CD1c-positive myeloid dendritic cell (primary cell): ENCODE measurements around the gene HYAL1.
"Not testable (repeated sequence)": the region's sequence is repeated elsewhere in the genome, so short reads cannot be mapped to it uniquely, and the experiment has no call there.

Source experiments
- DNase-seq: peaks from one replicate; pipeline ENCODE4 v3.0.0-alpha.2; 2016; ENCODE audit errors: extremely low spot score

Gene HYAL1

DNA sequence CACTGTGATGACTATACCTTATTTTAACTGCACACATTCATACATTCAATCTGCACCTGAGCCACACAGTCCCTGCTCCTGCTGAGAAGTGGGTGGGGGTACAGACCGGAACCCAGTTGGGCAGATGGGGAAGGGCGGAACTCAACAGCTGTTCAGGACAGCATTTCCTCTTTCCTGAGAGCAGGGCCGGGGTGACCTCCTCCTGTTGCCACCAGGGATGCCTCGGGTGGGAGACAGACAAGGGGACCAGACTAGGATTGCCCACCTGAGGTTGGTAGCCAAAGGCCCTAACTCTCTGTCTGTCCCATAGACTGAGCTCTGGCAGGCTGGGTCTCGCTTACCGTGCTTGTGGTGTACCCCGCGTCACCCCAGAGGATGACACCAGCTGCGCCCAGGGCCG, 15.2 kb upstream of the HYAL1 start:
- peak; percentile 51 for DNase-seq

DNA sequence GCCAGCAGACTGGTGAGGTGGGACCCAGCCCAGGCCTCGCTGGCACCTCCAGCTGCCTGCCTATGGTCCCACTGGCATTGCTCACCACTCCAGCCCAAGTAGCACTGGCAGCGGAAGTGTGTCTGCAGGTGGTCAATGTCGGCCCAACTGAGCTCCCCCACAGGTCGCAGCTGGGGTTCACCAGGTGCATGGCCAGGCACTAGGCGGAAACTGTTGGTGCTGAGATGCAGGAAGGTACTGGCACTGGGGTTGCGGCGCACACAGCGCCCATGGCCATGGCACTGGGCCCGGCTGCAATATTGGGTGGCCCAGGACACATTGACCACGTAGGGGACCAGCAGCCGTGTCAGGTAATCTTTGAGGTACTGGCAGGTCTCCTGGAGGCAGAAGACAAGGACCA, 14.8 kb upstream of the HYAL1 start:
- DNase-seq, result no peak

DNA sequence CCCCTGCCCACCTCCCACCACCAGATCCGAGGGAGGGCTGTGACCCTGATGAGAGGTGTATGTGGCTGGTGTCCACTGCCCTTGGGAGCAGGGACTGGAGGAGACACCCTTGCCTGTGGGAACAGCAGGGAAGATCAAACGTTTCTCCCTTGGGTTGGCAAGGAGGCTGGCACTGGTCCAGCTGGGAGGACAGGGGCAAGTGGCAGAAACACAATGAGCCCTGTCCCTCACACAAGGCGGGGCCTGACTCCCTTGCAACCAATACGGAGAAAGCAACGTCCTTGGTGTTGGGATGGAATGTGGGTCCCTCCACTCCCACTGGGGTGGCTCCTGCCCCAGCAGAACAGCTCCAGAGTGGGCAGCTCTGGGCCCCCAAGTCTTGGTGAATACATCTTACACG, 13.9 kb upstream of the HYAL1 start:
- DNase-seq, result no peak

DNA sequence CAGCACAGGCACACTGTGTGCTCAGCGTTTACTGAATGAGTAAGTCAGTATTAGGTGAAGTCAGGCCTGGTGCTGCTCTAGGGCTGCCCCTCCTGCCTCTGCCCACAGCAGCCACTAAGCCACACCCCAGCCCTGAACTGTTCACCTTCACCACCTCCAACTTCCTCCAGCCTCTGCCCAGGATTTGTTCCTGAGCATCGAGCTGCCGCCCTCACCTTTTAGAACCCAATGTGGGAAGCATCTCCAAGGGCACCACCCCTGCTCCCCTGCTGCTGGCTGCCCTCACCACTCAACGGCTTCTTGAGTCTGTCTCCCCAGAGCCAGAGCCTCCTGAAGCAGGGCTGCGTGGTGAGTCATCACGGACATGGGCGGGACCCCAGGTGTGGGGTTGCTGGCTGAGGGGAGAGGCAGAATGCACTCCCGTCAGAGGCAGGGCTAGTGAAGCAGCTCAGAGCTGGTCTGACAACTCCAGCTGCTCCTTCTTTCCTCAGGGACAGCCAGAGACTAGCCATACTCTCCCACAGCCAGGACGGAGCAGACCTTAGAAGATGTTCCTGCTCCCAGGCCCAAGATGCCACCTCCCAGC, 13.4 kb upstream of the HYAL1 start:
- DNase-seq, result no peak

DNA sequence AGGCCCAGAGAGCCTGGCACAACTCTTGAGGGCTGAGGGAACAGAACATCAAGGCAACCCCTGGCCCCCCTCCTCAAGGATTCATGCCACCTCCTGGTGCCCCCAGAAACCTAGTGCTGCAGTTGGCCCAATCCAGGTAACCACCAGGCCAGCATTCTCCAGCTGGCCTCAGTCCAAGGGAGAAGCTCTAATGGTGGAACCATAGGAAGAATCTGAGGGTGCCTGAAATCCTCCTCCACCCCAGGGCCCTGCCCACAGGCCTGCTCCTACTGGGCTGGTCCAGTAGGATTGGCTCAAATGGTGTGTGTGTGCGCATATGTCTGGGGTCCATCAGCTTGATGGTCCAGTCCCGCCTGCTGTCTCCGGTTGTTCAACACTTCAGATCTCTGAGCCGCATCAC, 11.4 kb upstream of the HYAL1 start:
- DNase-seq, result no peak

DNA sequence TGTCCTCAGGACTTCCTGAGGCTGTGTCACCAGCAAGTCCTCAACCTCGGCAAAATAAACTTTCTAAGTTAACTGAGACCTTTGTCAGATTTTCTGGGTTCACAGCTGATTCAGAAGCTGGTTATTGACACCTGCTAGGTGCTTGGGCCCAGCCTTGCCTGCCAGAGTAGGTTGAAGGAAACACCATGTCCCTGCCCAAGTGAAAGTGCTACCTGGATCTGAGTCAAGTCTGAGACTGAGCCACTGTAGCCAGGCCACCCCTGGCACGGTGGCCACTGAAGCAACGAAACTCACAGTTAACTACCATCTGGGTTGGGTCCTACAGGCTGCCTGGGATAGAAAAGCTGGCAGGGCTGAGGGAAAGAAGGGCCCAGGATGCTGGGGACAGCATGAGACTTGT, 11.0 kb upstream of the HYAL1 start:
- DNase-seq, result no peak

DNA sequence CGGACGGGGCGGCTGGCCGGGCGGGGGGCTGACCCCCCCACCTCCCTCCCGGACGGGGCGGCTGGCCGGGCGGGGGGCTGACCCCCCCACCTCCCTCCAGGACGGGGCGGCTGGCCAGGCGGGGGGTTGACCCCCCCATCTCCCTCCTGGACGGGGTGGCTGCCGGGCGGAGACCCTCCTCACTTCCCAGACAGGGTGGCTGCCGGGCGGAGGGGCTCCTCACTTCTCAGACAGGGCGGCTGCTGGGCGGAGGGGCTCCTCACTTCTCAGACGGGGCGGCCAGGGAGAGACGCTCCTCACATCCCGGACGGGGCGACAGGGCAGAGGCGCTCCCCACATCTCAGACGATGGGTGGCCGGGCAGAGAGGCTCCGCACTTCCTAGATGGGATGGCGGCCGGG, 8.7 kb upstream of the HYAL1 start:
- DNase-seq, result not testable (repeated sequence)

DNA sequence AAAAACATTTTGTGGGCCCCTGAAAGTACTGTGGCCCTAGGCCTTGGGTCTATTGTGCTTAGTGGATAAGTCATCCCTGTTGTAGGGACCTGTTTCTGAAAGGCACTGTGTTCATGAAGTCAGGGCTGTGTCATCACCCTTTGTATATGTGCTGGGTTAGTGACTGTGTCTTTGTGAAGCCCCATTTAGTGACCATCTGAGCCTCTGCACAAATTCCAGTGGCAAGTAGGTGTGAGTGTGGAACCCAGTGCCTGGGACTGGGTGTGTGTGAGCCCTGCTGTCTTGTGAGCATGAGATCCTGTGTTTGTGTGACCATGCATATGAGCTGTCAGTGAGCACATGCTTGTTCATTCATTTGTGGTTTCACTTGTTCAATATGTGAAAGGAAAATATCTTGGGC, 1.2 kb upstream of the HYAL1 start:
- DNase-seq, result no peak

DNA sequence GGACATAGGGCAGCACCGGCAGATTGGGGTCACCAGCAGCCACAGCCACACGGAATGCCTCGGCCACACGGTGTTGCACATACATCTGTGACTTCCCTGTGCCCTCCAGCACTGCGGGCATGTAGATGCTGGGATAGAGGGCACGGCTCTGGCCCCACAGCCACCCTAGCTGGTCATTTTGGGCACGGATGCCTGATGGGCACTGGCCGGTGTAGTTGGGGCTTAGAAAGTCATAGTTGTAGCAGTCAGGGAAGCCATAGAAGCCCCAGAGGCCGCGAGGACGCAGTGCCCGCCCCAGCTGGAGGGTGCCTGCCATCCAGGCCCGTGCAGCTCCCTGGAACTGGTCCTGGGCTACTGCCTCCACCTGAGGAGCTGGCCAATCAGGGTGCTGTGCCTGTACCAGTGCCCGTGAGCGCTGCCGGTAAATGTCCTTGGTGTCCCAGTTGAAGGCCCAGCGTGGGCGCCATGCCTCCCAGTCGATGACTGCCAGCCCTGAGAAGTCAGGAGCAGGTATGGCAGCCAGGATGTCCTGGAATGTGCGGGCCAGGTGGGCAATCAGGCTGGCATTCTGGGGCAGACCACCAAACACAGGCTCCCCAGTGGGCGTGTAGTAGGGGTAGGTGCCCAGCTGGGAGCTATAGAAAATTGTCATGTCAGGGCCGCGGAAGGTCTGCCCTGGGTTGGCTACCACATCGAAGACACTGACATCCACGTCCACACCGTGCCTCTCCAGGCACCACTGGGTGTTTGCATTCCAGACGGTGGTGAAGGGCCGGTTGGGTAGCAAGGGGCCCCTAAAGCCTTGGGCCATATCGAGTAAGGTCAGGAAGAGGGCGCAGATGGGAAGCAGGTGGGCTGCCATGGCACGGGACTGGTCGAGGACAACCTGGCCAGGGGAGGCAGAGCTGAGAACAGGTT, 1.0 kb downstream of the HYAL1 start:
- no peak for DNase-seq

DNA sequence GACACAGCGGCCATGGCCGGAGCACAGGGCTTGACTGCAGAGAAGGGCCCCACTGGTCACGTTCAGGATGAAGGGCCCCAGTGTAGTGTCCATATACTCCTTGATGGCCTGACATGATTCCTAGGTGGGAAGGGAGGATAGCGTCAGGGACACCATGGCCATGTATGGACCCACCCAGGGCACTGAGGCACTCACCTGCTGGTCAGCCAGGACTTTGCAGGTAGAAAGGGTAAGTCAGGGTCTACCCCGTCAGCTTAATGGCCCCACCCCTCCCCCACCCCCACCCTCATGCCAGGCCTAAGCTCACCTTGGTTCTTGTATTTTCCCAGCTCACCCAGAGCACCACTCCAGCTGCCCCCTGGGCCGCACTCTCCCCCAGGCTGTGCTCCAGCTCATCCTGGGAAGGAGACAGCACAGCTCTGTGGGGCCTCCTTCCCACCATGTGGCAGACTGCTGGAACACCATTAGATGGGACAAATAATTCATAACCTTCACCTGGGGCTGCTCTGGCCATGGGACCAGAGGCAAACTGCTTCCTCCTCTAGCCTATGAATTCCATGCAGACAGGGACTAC, 2.6 kb downstream of the HYAL1 start:
- no peak for DNase-seq

DNA sequence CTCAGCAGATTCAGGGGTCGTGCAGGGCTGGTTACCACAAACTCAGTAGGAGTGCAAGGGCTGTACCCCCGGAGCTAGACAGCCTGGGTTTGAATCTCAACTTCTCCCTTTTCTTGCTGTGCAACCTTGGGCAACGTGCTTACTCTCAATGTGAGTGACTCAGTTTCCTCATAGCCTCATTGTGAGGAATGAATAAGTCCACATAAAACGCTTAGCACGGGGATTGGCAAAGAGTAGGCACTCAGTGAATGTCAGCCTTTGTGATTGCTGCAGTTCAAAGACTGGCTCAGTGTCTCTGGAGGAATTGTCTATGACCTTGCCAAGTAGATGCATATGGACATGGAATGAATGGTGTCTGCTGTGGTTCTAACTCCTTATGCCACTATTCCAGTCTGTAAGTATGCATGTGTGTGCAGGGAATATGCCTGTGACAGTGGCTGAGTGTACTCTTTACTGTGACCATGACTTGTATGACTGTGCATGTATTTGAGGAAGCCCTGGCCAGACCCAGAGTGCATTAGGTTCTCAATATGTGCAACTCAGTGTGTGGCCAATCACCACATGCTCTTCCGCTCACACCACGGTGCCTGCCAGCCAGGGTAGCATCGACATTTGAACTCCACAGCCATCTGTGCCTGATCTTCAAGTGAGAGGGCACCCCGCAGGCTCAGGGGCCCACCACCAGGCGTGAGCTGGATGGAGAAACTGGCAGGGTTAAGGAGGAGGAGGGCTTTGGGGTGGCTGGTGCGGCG, 3.3 kb downstream of the HYAL1 start:
- DNase-seq, result peak; percentile 89

DNA sequence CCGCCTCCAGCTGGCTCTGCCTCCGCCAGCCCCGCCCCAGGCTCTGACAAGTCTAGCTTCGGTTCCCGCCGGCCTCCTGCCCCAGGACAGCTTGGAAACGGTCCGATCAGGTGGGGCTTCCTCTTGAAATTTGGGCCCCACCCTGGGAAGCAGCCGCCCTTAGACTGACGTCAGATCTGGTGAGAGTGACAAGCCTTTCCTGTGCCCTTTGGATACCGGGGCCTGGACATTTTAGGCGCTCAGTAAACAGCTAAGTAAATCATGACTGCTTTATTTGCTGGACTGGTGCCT, 3.8 kb downstream of the HYAL1 start:
- DNase-seq, result no peak

DNA sequence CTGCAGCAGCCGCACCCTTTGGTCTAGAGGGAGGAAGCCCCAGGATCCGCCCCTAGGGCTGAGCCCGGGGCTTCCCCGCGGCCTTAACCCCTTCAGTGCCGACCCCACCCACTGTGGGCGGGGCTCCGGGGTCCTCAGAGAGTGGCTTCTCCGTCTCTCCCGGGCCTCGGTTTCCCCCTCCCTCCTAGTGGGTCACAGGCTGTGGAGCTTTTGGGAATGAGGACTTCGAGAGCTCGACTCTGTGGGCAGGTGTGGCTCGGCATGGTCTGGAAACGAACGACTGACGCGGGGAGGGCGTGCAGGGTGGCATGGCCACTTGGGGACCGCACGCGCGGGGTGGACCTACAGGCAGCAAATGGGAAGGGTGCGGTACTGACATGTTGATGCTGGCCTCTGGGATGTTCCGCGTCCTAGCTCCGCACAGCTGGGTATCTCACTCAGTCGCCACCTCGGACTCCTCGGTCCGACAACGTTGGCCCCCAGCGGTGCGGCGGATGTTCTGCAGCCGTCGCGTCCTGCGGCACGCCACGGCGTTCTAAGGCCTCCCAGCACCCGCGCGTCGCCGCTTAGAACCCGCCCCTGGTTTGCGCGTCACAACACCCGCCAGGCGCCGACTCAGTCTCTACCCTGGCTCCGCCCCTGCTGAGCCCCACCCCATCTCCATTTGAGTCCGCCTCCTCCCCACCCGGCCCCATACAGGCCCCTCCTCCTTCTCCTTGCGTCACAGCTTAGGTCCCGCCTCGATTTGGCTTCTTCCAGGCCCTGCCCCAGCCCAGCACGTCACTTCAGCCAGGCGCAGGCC, 4.3 kb downstream of the HYAL1 start, which contains the start of the genes HYAL3 and NAA80:
TSS of gene HYAL3 (minus strand) at position 570 of the 802 bp plus-strand sequence. CDS start 3,803 bp downstream, outside the sequence.
TSS of gene NAA80 (minus strand) at position 570 of the 802 bp plus-strand sequence. CDS start 1,942 bp downstream, outside the sequence.
- peak; percentile 99 for DNase-seq

DNA sequence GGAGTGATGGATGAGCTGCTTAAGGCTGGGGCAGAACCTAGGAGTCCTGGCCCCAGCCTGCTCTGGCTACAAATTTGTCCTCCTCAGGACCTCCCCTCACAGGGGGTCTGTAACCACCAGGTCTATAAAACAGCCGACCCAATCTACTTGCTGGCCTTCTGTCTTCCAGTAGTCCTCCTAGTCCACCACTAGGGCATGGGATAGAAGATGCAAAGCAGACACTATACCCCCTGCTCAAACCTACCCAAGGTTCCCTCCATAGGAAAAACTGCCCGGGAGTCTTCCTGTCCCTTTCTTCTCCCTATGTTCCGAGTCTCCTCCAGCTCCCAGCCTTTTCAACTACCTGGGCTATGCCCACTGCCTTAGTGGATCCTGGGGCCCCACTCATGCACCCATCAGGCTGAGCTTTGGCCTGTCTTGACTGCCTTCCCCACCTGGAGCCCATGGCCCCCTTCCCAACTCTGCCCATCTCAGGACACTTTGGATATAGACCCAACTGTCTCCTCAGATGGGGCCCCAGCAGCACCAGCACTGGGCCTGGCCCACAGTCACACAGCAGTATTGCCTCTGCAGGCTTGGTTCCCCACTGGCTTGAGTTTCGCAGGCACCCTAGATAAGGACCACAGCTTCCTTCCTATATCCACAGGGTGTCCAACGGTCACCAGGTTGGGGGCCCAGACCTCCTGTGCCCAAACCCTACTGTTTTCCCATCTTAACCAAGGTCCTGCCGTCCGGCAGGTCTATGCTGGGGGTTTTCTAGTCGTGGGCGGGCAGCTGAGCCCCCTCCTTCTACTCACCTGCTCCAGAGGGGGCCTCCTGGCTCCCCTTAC, 5.3 kb downstream of the HYAL1 start:
- DNase-seq, result no peak

DNA sequence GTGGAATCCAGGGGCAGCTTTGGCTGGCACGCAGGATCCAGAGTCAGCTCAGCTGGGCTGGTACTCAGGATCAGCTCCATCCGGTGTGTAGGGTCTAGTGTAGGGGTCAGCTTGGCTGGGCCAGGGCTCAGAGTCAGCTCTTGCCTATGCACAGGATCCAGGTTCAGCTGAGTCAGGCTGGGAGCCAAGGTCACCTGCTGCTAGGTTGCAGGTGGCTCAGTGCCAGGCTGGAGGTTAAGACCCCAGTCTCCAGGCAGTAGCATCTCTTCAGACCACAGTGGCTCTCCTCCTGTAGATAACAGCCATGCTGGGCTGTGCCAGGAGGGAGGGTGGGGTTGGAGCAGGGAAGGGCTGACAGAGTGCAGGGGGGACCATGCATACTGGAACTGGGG, 6.0 kb downstream of the HYAL1 start:
- no peak for DNase-seq

DNA sequence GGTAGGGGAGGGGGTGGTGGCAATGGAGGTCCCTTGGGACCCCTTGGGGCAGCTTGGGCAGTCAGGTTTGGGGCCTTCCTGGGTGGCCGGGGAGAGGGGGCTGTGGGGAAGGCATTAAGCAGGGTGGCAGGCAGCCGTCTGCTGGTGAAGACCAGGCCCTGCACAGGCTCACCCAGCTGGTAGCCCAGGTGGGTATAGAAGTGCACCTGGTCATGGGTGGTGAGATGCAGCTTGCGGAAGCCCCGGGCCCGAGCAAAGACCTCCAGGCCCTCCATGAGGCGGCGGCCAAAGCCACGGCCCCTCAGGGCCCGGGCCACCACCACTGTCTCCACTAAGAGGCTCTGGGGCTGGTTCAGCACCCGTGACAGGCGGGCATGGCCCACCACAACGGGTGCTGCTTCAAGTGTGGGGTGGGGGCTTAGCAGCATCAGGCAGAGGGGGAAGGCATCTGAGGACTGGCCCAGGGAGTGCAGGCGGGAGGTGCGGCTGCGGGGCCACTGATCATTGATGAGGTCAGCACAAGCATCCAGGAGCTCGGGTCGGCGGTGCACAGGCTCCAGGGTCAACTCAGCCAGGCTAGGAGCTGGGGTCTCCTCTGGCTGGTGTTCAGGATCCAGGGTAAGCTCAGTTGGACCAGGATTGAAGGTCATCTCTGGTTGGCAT, 6.5 kb downstream of the HYAL1 start:
- no peak for DNase-seq

DNA sequence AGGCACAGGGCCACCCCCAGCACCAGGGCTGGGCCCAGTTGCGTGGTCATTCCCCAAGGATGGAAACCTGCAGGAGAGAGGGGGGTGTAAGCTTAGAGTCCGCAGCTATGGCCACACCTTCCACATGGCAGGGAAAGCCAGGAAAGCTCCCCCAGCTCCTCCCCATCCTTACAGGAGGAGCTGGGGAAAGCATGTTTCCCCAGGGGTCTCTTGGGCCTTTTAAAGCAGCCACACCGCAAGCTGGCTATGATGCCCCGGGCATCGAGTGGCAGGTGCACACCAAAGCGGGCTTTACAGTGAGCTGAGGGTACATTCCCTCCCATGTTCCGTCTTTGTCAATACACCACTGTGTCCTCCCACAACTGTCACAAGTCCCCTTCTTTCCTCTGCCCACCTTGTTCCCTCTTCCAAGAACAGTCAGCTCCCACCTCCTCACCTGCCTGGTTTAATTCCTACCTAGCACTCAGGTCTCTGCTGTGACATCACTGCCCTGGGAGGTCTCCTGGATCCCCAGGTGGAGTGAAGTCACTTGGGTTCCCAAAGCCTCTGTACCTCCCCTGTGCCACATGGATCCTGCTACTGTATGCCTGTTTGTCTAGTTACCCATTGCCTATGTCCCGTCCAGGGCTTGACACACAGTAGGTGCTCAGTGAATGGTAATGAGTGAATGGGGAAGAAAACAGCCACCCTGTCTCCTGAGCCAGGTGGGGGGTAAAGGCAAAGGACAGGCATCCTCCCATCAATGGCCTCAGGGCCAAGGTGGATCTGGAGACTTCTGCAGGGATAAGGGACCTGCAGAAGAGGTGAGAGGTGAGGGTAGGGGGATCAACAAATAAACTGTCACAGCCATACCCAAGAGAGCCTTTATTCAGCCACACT, 7.6 kb downstream of the HYAL1 start:
- no peak for DNase-seq

DNA sequence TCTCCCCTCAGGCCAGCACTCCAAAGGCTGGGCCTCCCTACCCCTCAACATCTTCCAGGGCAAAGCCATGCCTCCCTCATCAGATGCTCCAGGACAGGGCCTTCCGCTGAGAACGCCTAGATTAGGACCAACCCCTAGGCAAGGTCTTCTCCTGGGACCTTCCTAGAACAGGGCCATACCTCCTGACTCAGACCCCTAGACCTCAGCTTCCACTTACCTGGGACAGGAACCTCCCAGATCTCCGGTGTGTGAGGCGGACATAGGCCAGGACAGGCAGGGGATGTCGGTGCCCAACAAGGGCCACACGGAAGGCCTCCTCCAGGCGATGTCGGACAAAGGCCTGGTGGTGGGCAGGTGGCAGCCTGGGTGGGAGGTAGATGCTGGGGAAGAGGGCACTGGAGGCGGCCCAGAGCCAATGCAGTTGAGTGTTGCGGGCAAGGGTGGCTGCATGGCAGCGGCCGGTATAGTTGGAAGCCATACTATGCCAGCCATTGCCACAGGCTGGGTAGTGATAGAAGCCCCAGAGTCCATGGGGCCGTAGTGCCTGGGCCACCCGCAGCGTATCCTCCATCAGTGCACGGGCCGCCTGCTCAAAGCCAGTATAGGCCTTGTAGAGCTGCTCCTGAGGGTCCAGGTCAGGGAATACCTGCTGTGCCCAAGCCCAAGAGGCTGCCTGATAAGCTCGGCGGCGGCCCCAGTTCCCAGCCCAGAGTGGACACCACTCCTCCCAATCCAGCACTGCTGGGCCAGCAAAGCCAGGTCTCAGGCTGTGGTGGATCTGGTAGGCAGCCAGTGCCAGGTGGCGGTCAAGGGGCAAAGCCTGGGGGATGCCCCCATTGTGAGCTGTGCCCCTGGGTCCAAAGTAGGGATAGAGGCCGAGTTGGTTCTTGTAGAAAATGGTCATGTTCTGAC, 8.6 kb downstream of the HYAL1 start:
- DNase-seq, result no peak
